ENCODE data around the gene ONECUT3. TPM values are rescaled to one million over a fixed set of nuclear protein-coding genes. Genes with fewer than 3 reads are reported as not detected.

ONECUT3 gene
- total and polyA plus RNA-seq, 9 of the 15 experiments (the other 6 are each of a cell fraction or from before 2014, with no cell fraction given): not detected

DNA sequence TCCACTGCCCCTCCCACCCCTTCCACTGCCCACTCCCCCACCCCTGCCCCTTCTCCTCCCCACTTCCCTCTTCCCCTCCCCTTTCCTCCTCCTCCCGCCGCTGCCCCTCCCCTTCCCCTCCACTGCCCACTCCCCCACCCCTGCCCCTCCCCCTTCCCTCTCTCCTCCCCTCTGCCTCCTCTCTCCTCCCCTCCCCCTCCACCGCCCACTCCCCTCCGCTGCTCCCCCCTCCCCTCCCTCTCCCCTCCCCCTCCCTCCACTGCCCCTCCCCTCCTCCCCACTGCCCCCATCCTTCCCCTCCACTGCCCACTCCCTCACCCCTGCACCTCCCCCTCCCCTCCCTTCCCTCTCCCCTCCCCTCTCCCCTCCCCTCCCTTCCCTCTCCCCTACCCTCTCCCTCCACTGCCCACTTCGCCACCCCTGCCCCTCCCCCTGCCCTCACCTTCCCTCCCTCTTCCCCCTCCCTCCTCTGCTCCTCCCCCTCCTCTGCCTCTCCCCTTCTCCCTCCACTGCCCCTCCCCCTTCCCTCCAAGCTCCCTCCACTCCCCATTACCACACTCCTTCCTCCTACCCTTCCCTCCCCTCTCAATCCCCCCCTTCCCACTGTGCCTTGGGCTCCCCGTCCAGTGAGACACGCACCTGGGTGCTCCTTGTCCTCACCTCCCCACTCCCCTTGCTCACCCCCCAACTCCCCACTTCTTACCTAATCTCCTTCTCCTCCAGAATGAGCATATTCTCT, 36.9 kb downstream of the ONECUT3 start:
- POLR2A ChIA-PET: interaction anchor here (0.6 kb wide), 3 partner anchors 8 to 521 kb away, joined by 3 to 4 read pairs (median 3); partner anchors contain the start of gene CIRBP
- no peak overlapping the region for H3K4me2 ChIP-seq (ENCODE audit: insufficient read depth, low read length)
- intact Hi-C loops (cut with micrococcal nuclease): no loop called here
- ATAC-seq: no peak
- H3K79me2 ChIP-seq (ENCODE audit: control insufficient read depth, insufficient read depth, low read length): no peaks in the 10 kb centered on the region
- H3K27ac ChIP-seq (ENCODE audit: extremely low read depth, low read depth, low read length): no peak overlapping the region
- no peak for DNase-seq (ENCODE audit: extremely low read depth in 1 of 4, low spot score in 3 of 4)
- H3K9me1 ChIP-seq (ENCODE audit: control insufficient read depth, insufficient read depth, low read length): no peaks in the 10 kb centered on the region
- BruUV-seq (replicated peaks): no TSS peak
- no CpG with 5 or more reads among the region's 7 CpGs for WGBS (ENCODE audit: insufficient coverage, low coverage, missing lambda C conversion rate)
- peaks cover 3 to 43% of the 10 kb centered on the region in 2 experiments; a peak in 3 of 5 replicates for H3K4me1 ChIP-seq (replicated peaks in 1 of 2; ENCODE audit: control insufficient read depth in 2 of 2, insufficient read depth in 2 of 2, low read length in 2 of 2)
- H2AFZ ChIP-seq (ENCODE audit: low read depth, low read length): no peak overlapping the region
- peaks cover 5% of the 10 kb centered on the region; the same call in 1 of the 2 replicates for H3K9me3 ChIP-seq (replicated peaks; ENCODE audit: control insufficient read depth, insufficient read depth, low read depth, low read length)
- no peaks in the 10 kb centered on the region for H4K20me1 ChIP-seq (replicated peaks; ENCODE audit: control insufficient read depth, insufficient read depth, low read length)
- no peaks in the 10 kb centered on the region for H3K36me3 ChIP-seq (ENCODE audit: control insufficient read depth, insufficient read depth, low read length)
- in situ Hi-C loops (cut with MboI): no loop called here
- TF ChIP-seq, protein P1, sequence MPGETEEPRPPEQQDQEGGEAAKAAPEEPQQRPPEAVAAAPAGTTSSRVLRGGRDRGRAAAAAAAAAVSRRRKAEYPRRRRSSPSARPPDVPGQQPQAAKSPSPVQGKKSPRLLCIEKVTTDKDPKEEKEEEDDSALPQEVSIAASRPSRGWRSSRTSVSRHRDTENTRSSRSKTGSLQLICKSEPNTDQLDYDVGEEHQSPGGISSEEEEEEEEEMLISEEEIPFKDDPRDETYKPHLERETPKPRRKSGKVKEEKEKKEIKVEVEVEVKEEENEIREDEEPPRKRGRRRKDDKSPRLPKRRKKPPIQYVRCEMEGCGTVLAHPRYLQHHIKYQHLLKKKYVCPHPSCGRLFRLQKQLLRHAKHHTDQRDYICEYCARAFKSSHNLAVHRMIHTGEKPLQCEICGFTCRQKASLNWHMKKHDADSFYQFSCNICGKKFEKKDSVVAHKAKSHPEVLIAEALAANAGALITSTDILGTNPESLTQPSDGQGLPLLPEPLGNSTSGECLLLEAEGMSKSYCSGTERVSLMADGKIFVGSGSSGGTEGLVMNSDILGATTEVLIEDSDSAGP (CRISPR knock-in tag; IDR thresholded peaks at IDR 0.05): no peak
- TF ChIP-seq GATAD2B (IDR thresholded peaks at IDR 0.05; ENCODE audit: borderline replicate concordance) (no peak), TBP (optimal IDR thresholded peaks at IDR 0.05; ENCODE audit: low read depth, low read length) (no peak), ZNF263 (CRISPR knock-in tag; IDR thresholded peaks at IDR 0.05; ENCODE audit: borderline replicate concordance) (no peak), FOXJ3 (CRISPR knock-in tag; IDR thresholded peaks at IDR 0.05) (no peak)
- TF ChIP-seq, protein P2, sequence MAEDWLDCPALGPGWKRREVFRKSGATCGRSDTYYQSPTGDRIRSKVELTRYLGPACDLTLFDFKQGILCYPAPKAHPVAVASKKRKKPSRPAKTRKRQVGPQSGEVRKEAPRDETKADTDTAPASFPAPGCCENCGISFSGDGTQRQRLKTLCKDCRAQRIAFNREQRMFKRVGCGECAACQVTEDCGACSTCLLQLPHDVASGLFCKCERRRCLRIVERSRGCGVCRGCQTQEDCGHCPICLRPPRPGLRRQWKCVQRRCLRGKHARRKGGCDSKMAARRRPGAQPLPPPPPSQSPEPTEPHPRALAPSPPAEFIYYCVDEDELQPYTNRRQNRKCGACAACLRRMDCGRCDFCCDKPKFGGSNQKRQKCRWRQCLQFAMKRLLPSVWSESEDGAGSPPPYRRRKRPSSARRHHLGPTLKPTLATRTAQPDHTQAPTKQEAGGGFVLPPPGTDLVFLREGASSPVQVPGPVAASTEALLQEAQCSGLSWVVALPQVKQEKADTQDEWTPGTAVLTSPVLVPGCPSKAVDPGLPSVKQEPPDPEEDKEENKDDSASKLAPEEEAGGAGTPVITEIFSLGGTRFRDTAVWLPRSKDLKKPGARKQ (CRISPR knock-in tag; IDR thresholded peaks at IDR 0.05): no peak
- no peak overlapping the region for H3K9ac ChIP-seq (ENCODE audit: insufficient read depth in 1 of 2, low read depth in 2 of 2, low read length in 2 of 2)
- peaks cover 2 to 5% of the 10 kb centered on the region in 2 experiments; a peak in 2 of 5 replicates for H3K27me3 ChIP-seq (ENCODE audit: control insufficient read depth in 2 of 2, insufficient read depth in 2 of 2, low read length in 2 of 2)
- CTCF ChIA-PET (ENCODE audit: low intra/inter-chr PET ratio): interaction anchor here (0.6 kb wide), 1 partner anchor 277 kb away, joined by 3 read pairs; no protein-coding TSS in a partner anchor
- no peak for FAIRE-seq
- H3K4me3 ChIP-seq: no peak overlapping the region
